Pancreas (tissue), 10 donors: ENCODE measurements around the gene RSU1. TPM values are rescaled to one million over a fixed set of nuclear protein-coding genes. Genes with fewer than 3 reads are reported as not detected.
A peak's percentile ranks its signal among the peaks of the same experiment; 100 is the strongest.

Experiments used
- ATAC-seq, 4 donors: fragments of 200-7000 bp; cut with Tn5 transposase; one replicate each; pipeline versions ENCODE4 v1.8.0 to v1.9.1; 2020; ENCODE audit warnings: mild to moderate bottlenecking in 4 of 4, moderate library complexity in 4 of 4
- DNase-seq, 6 donors: peaks; one replicate each; pipeline ENCODE4 v3.0.0-alpha.2; 2020
- FAIRE-seq: peaks from 2 replicates; lab custom pipeline; 2012; peaks lifted over from hg19 to GRCh38; lab: Jason Lieb, UNC
- H3K27ac ChIP-seq, 4 donors: fragments of 200-600 bp; sonication (generic); 1 replicate in 3 of 4; 2 replicates in 1 of 4; pipeline versions ENCODE4 v1.5.0 to v1.8.0; 2020
- H3K27me3 ChIP-seq, 4 donors: fragments of 200-600 bp; one replicate each; pipeline ENCODE4 v1.8.0; 2021
- H3K36me3 ChIP-seq, 3 donors: fragments of 200-600 bp; sonication (generic) in 1 of 3; one replicate each; pipeline versions ENCODE4 v1.5.0 to v1.8.0; 2020 to 2021
- H3K4me1 ChIP-seq, 3 donors: fragments of 200-600 bp; one replicate each; pipeline ENCODE4 v1.8.0; 2021
- H3K4me3 ChIP-seq, 4 donors: fragments of 200-600 bp; sonication (generic) in 2 of 4; one replicate each; pipeline versions ENCODE4 v1.5.0 to v1.8.0; 2020 to 2021
- H3K9me3 ChIP-seq, 4 donors: fragments of 200-600 bp; one replicate each; pipeline ENCODE4 v1.8.0; 2021
- CTCF ChIP-seq, 4 donors: fragments of 200-600 bp; sonication (generic) in 3 of 4; IDR thresholded peaks; one replicate each; pipeline versions ENCODE4 v1.5.0 to v1.8.0; 2021; ENCODE audit warnings: antibody characterized with exemption in 4 of 4
- WGBS, 2 donors: extraction: QIAGEN DNeasy Blood & Tissue Kit; methylation state at CpG; one replicate each; pipeline ENCODE4 v1.1.7; 2013; 5-methylcytosine and 5-hydroxymethylcytosine counted together
- intact Hi-C, 3 donors: fragments of 100-400 bp; cut with DNase I; formaldehyde crosslinking; loops; one replicate each; pipeline versions ENCODE4 v1.11.1 to v1.14.2; 2022
- polyA plus RNA-seq, 2 donors: library from polyadenylated mRNA; stranded (reverse); fragments of 200-250 nt; gene quantifications; one replicate each; pipeline ENCODE4 v1.2.3, GENCODE V29; 2013
- total RNA-seq, 6 donors: library from RNA; stranded (reverse); fragmentation: NEBNext Ultra II Directional in 4 of 6; extraction: Animal tissue kit (Norgen Biotek cat#: 25700) in 4 of 6; gene quantifications; one replicate each; pipeline versions ENCODE4 v1.2.1 to v1.2.4, GENCODE V29; 2021 to 2023
- donor health status: healthy with polysubstance abuse.
- donor health status: DM: no; HTN: no; CAD: no; lungs with moderate emphysema.
- donor health status: DM: no; HTN: no; CAD: no.
- donor health status: control.
- donor health status: control.
- donor health status: Bipolar disorder and iron deficiency.
- donor health status: DM: yes; HTN: yes; CAD: no.
- donor health status: DM: no; HTN: no; CAD: no.
- donor health status: DM: no; HTN: no; CAD: no.
- donor health status: DM: yes; HTN: yes; CAD: no.

RSU1 gene
- total and polyA plus RNA-seq, 8 donors = 14.7 to 42.3 (median 29.6) TPM

GRCh38 chr10:16853201-16853600 lies 36.0 kb upstream of the RSU1 start:
- H3K4me1 ChIP-seq = peaks cover 0 to 6% (median 0%) of the 10 kb centered on the region in 3 donors
- DNase-seq = no peak
- intact Hi-C loops = no loop called here
- WGBS, 2 donors = 54 to 59% methylated on average over 4 of the region's 4 CpGs
- FAIRE-seq = no peak
- TF ChIP-seq CTCF (IDR thresholded peaks at IDR 0.05) = no peak
- no peak overlapping the region for H3K4me3 ChIP-seq
- H3K27me3 ChIP-seq = no peaks in the 10 kb centered on the region
- H3K36me3 ChIP-seq = no peaks in the 10 kb centered on the region
- peak in 1 of 4 donors; percentile 36 for ATAC-seq
- H3K27ac ChIP-seq = no peak overlapping the region
- H3K9me3 ChIP-seq = no peaks in the 10 kb centered on the region

GRCh38 chr10:16852624-16853023 lies 35.4 kb upstream of the RSU1 start:
- Histone ChIP-seq H3K36me3 (no peaks in the 10 kb centered on the region), H3K4me1 (peaks cover 0 to 6% (median 0%) of the 10 kb centered on the region in 3 donors), H3K27ac (no peak overlapping the region), H3K27me3 (no peaks in the 10 kb centered on the region), H3K9me3 (no peaks in the 10 kb centered on the region), H3K4me3 (no peak overlapping the region)
- FAIRE-seq = no peak
- no peak for TF ChIP-seq CTCF (IDR thresholded peaks at IDR 0.05)
- 32 to 43% methylated on average over 2 of the region's 2 CpGs for WGBS, 2 donors
- no peak for ATAC-seq
- intact Hi-C loops = no loop called here
- DNase-seq = no peak

GRCh38 chr10:16848562-16849154 lies 31.4 kb upstream of the RSU1 start:
- no peaks in the 10 kb centered on the region for H3K36me3 ChIP-seq
- H3K27ac ChIP-seq = no peak overlapping the region
- ATAC-seq (no peak), DNase-seq (no peak), FAIRE-seq (no peak)
- WGBS, 2 donors = 78 to 81% methylated on average over 10 of the region's 10 CpGs
- intact Hi-C loops = loop anchor here (5.0 to 10.0 kb wide), 3 partner anchors 406 to 586 kb away; no protein-coding TSS in a partner anchor
- no peak overlapping the region for H3K4me3 ChIP-seq
- H3K4me1 ChIP-seq = peaks cover 0 to 6% (median 0%) of the 10 kb centered on the region in 3 donors
- no peaks in the 10 kb centered on the region for H3K27me3 ChIP-seq
- TF ChIP-seq CTCF (IDR thresholded peaks at IDR 0.05) = no peak
- no peaks in the 10 kb centered on the region for H3K9me3 ChIP-seq

GRCh38 chr10:16847644-16848043 lies 30.4 kb upstream of the RSU1 start:
- no peak for TF ChIP-seq CTCF (IDR thresholded peaks at IDR 0.05)
- FAIRE-seq (no peak), DNase-seq (no peak), ATAC-seq (no peak)
- Histone ChIP-seq H3K4me3 (no peak overlapping the region), H3K9me3 (no peaks in the 10 kb centered on the region), H3K27ac (no peak overlapping the region), H3K27me3 (no peaks in the 10 kb centered on the region), H3K4me1 (peaks cover 0 to 2% (median 0%) of the 10 kb centered on the region in 3 donors), H3K36me3 (no peaks in the 10 kb centered on the region)
- WGBS, 2 donors = 77 to 80% methylated on average over 6 of the region's 6 CpGs
- intact Hi-C loops = loop anchor here (5.0 to 10.0 kb wide), 3 partner anchors 407 to 587 kb away; no protein-coding TSS in a partner anchor

GRCh38 chr10:16845248-16845647 lies 28.0 kb upstream of the RSU1 start:
- DNase-seq = no peak
- H3K27ac ChIP-seq = no peak overlapping the region
- intact Hi-C loops = loop anchor here (5.0 to 10.0 kb wide), 3 partner anchors 410 to 590 kb away; no protein-coding TSS in a partner anchor
- H3K27me3 ChIP-seq = no peaks in the 10 kb centered on the region
- H3K36me3 ChIP-seq = no peaks in the 10 kb centered on the region
- ATAC-seq = no peak
- FAIRE-seq = no peak
- H3K4me3 ChIP-seq = no peak overlapping the region
- no peaks in the 10 kb centered on the region for H3K4me1 ChIP-seq
- H3K9me3 ChIP-seq = no peaks in the 10 kb centered on the region
- TF ChIP-seq CTCF (IDR thresholded peaks at IDR 0.05) = no peak
